Measurements from ENCODE around the gene LUC7L3.
"Not testable (repeated sequence)": the region's sequence is repeated elsewhere in the genome, so short reads cannot be mapped to it uniquely, and the experiment has no call there.

Gene LUC7L3

DNA sequence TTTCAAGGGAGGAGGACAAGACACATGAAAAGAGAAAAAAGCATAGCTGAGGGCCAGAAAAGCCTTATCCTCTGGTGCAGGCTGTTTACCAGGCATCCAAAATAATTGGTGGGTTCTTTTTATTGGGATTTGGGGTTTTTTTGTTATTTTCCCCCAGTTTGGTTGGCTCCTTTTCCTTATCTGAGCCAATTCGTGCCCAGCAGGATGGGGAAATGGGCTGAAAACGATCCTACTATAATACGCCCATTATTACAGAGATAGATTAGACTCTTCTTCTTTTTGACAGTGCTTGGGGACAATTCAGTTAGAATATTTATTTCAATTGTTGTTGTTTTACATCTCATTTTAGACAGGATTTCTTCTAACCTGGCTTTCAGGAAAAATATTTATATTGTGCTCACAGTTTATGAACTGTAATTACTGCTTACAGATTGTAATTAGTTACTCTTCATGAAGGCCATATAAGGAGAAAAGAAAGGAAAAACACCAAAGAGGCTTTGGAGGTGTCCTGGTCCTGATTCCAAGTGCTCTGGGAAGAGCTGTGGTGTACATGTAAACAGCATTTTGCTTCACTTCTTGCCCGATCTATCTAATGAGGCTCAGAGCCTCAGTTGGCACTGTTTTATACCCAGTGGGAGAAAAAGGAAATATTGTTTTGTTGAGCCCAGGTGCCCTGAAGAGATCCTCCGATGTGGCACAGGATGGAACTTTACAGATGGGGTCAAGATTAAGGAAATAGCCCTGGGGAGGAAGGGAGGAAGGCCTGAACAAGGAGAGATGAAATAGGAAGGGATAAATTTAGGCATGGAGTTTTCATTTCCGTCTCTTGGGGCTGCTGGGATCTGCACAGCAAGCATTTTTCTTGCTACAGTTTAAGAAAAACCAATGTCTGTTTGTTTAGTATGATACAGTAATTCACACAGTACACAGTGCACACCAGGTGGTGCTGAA, 11.1 kb upstream of the LUC7L3 start:
- peak overlapping the region; percentile 93 for H2AFZ ChIP-seq (ENCODE audit: low read depth, low read length)

GRCh38 chr17:50709053-50709452, 10.3 kb upstream of the LUC7L3 start:
- H3K27me3 ChIP-seq (ENCODE audit: insufficient read depth, low read length); H3K9me3 ChIP-seq (ENCODE audit: low read length); H3K36me3 ChIP-seq (ENCODE audit: insufficient read depth, low read length): not testable (repeated sequence)
- peaks cover 13% of the 10 kb centered on the region for H3K4me1 ChIP-seq (ENCODE audit: insufficient read depth, low read length)
- peak overlapping the region; percentile 96 for H3K4me3 ChIP-seq (ENCODE audit: low read length)
- peak overlapping the region; percentile 93 for H2AFZ ChIP-seq (ENCODE audit: low read depth, low read length)

More for the DNA sequence above, 11.1 kb upstream of the LUC7L3 start:
- Histone ChIP-seq H3K36me3 (ENCODE audit: insufficient read depth, low read length) (peaks cover 7% of the 10 kb centered on the region), H3K4me1 (ENCODE audit: insufficient read depth, low read length) (peaks cover 13% of the 10 kb centered on the region), H3K27me3 (ENCODE audit: insufficient read depth, low read length) (no peaks in the 10 kb centered on the region), H3K4me3 (ENCODE audit: low read length) (peak overlapping the region; percentile 96), H3K9me3 (ENCODE audit: low read length) (no peaks in the 10 kb centered on the region)

DNA sequence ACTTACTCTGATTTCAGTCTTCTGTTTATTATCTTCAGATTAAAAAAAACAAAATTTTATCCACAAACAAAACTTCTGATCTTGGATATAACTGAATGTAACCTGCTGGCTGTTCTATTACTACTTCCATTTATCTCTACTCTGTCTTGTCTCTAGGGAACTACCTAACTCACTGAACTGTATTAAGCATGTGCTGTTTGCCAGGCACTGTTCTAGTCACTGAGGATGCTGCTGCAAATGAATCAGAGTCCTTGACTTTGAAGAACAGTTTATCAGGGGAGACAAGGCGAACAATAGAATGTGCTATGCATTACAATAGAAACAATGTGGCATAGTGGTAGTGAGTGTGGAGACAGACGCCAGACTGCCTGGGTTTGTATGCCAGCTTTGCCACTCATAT, 9.4 kb upstream of the LUC7L3 start:
- peaks cover 13% of the 10 kb centered on the region for H3K4me1 ChIP-seq (ENCODE audit: insufficient read depth, low read length)
- H3K9me3 ChIP-seq (ENCODE audit: low read length) = no peaks in the 10 kb centered on the region
- no peak overlapping the region for H3K4me3 ChIP-seq (ENCODE audit: low read length)
- no peak overlapping the region for H2AFZ ChIP-seq (ENCODE audit: low read depth, low read length)
- H3K27me3 ChIP-seq (ENCODE audit: insufficient read depth, low read length) = no peaks in the 10 kb centered on the region
- no peaks in the 10 kb centered on the region for H3K36me3 ChIP-seq (ENCODE audit: insufficient read depth, low read length)

DNA sequence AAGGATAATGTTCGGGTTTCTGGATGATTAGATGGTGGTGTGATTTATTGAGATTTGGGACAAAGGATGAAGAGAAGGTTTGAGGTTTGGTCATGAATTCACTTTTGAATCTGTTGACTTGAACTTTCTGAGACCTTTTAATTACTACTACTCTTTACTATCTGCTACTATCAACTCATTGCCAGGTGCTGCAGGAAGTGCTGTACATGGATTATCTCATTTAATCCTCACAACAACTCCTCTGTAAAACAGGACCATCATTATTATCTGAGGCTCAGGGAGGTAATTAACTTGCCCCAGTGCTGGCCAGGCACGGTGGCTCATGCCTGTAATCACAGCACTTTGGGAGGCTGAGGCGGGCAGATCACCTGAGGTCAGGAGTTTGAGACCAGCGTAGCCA, 8.8 kb upstream of the LUC7L3 start:
- H3K36me3 ChIP-seq (ENCODE audit: insufficient read depth, low read length) = no peaks in the 10 kb centered on the region
- H2AFZ ChIP-seq (ENCODE audit: low read depth, low read length) = no peak overlapping the region
- H3K4me1 ChIP-seq (ENCODE audit: insufficient read depth, low read length) = peaks cover 13% of the 10 kb centered on the region
- H3K4me3 ChIP-seq (ENCODE audit: low read length) = no peak overlapping the region
- H3K27me3 ChIP-seq (ENCODE audit: insufficient read depth, low read length) = no peaks in the 10 kb centered on the region
- H3K9me3 ChIP-seq (ENCODE audit: low read length) = no peaks in the 10 kb centered on the region

- H3K9me3 ChIP-seq (ENCODE audit: low read length) = no peaks in the 10 kb centered on the region
- peaks cover 11% of the 10 kb centered on the region for H3K4me1 ChIP-seq (ENCODE audit: insufficient read depth, low read length)
- no peak overlapping the region for H3K4me3 ChIP-seq (ENCODE audit: low read length)
- no peaks in the 10 kb centered on the region for H3K27me3 ChIP-seq (ENCODE audit: insufficient read depth, low read length)
- no peaks in the 10 kb centered on the region for H3K36me3 ChIP-seq (ENCODE audit: insufficient read depth, low read length)
- no peak overlapping the region for H2AFZ ChIP-seq (ENCODE audit: low read depth, low read length)
Observed at GRCh38 chr17:50712641-50713040, 6.8 kb upstream of the LUC7L3 start.

DNA sequence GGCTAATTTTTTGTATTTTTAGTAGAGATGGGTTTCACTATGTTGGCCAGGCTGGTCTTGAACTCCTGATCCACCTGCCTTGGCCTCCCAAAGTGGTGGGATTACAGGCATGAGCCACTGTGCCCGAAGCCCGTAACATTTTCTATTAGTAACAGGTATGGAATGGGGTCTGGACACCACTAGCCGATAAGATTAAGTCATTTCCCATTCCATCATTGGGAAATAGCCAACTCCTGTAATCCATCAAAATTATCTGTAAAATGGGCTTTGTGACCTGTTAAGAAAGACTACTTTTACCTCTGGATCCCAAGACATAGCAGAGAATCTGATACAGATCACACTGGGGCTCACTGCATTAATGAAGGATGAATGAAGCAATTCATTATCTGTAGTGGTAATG, 3.9 kb upstream of the LUC7L3 start:
- Histone ChIP-seq H2AFZ (ENCODE audit: low read depth, low read length) (no peak overlapping the region), H3K4me1 (ENCODE audit: insufficient read depth, low read length) (peaks cover 2% of the 10 kb centered on the region)

GRCh38 chr17:50719924-50720794, 756 bp downstream of the LUC7L3 start:
- peaks cover 15% of the 10 kb centered on the region for H3K4me1 ChIP-seq (ENCODE audit: insufficient read depth, low read length)
- H3K36me3 ChIP-seq (ENCODE audit: insufficient read depth, low read length) = no peaks in the 10 kb centered on the region
- H3K27me3 ChIP-seq (ENCODE audit: insufficient read depth, low read length) = no peaks in the 10 kb centered on the region
- peak overlapping the region; percentile 68 for H2AFZ ChIP-seq (ENCODE audit: low read depth, low read length)
- H3K9me3 ChIP-seq (ENCODE audit: low read length) = no peaks in the 10 kb centered on the region
- H3K4me3 ChIP-seq (ENCODE audit: low read length) = peak overlapping the region; percentile 81

More for the DNA sequence above, 3.9 kb upstream of the LUC7L3 start:
- Histone ChIP-seq H3K27me3 (ENCODE audit: insufficient read depth, low read length) (no peaks in the 10 kb centered on the region), H3K9me3 (ENCODE audit: low read length) (no peaks in the 10 kb centered on the region), H3K36me3 (ENCODE audit: insufficient read depth, low read length) (no peaks in the 10 kb centered on the region), H3K4me3 (ENCODE audit: low read length) (no peak overlapping the region)

DNA sequence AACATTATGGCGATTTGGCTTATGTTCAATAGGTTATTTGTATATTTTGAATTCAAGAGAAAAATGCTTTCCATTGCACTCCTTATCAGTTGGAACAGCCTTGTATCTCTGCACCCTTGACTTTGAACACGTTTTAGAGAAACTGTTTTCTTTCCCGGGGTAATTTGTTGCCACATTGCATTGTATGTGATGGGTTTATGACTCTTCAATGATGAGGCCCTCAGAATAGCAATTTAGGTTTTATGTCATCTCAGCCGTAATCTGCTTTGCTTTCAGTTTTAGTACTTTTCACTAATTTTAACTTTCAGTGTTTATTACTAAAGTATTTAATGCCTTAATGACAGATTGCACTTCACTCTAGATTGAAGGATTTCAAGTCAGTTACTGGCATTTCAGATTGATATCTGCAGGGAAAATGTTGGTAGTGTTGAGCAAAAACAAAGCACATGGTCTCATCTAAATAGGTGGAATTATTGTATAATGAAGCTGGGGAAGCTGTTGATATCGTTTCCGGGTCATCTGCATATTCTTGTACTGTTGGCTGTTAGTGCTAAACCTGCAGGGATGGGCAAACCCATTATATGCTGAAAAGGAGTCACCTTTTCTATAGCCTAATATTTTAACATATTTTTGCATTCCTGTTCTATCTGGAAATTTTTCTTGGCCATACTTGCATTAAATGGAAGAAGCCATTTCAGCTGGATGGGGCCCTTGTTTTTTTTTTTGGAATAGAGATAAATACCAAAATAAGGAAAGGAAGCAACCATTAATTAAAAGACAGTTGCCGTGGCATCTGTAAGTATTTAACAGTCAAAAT, 2.0 kb downstream of the LUC7L3 start:
- Histone ChIP-seq H2AFZ (ENCODE audit: low read depth, low read length) (no peak overlapping the region), H3K4me1 (ENCODE audit: insufficient read depth, low read length) (peaks cover 15% of the 10 kb centered on the region), H3K4me3 (ENCODE audit: low read length) (peak overlapping the region; percentile 81), H3K27me3 (ENCODE audit: insufficient read depth, low read length) (no peaks in the 10 kb centered on the region), H3K36me3 (ENCODE audit: insufficient read depth, low read length) (no peaks in the 10 kb centered on the region), H3K9me3 (ENCODE audit: low read length) (no peaks in the 10 kb centered on the region)

DNA sequence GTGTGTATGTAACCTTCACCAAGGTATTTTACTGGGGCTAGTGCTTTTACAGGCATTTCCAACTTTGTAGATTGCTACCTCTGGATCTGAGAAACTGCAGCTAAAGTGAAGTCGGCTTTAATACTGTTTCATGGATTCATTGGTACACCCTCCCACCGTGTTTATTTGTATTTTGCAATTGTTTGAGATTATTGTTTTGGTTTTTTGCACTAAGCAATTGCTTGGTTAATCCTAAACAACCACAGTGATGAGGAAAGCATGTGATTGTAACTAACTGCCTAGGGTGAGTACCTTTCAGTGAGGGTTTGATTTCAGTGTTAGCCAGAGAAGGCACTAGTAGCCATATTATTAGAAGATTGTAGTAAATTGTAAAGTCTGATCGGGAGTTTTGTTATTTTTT, 3.3 kb downstream of the LUC7L3 start:
- no peak overlapping the region for H3K4me3 ChIP-seq (ENCODE audit: low read length)

DNA sequence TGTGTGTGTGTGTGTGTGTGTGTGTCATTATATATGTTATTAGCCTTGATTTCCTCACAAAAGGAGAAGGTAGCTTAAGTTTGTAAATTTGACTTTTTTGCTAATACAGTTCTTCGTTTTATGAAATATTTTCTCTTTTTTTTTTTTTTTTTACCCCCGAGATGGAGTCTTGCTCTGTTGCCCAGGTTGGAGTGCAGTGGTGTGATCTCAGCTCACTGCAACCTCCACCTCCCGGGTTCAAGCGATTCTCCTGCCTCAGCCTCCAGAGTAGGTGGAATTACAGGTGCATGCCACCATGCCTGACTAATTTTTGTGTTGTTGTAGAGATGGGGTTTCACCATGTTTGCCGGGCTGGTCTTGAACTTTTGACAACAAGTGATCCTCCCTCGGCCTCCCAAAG, 5.2 kb downstream of the LUC7L3 start:
- H3K36me3 ChIP-seq (ENCODE audit: insufficient read depth, low read length); H3K4me3 ChIP-seq (ENCODE audit: low read length); H3K27me3 ChIP-seq (ENCODE audit: insufficient read depth, low read length); H3K9me3 ChIP-seq (ENCODE audit: low read length); H2AFZ ChIP-seq (ENCODE audit: low read depth, low read length): not testable (repeated sequence)
- peaks cover 13% of the 10 kb centered on the region for H3K4me1 ChIP-seq (ENCODE audit: insufficient read depth, low read length)

More for the DNA sequence above, 3.3 kb downstream of the LUC7L3 start:
- Histone ChIP-seq H3K4me1 (ENCODE audit: insufficient read depth, low read length) (peaks cover 15% of the 10 kb centered on the region), H3K27me3 (ENCODE audit: insufficient read depth, low read length) (no peaks in the 10 kb centered on the region), H3K9me3 (ENCODE audit: low read length) (no peaks in the 10 kb centered on the region), H3K36me3 (ENCODE audit: insufficient read depth, low read length) (no peaks in the 10 kb centered on the region), H2AFZ (ENCODE audit: low read depth, low read length) (no peak overlapping the region)

DNA sequence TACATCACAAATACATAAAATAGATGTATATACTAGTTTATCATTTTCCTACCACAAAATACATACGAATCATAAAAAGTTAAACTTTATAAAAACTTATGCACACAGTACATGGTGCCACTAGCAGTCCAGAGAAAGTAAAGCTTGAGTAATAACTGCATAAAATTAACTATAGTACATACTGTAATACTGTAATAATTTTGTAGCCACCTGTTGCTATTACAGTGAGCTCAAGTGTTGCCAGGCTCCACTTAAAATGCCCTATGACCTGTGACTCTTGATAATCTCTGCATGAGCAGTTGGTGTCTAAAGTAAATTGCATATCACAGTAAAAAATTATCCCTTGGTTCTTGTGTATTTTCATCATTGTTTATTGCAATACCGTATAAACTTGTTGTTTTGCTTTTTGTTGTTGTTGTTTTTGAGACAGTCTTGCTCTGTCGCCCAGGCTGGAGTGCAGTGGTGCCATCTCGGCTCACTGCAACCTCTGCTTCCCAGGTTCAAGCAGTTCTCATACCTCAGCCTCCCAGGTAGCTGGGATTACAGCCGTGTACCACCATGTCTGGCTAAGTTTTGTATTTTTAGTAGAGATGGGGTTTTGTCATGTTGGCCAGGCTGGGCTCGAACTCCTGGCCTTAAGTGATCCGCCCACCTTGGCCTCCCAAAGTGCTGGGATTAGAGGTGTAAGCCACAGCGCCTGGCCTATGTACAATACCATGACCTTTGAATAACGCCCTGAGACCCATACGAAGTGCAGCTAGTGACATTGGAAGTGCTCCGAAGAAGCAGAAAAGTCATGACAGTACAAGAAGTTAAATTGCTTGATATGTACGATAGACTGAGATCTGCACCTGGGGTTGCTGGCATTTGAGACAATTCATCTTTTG, 6.6 kb downstream of the LUC7L3 start:
- Histone ChIP-seq H3K4me3 (ENCODE audit: low read length) (no peak overlapping the region), H3K27me3 (ENCODE audit: insufficient read depth, low read length) (no peaks in the 10 kb centered on the region), H2AFZ (ENCODE audit: low read depth, low read length) (no peak overlapping the region), H3K9me3 (ENCODE audit: low read length) (no peaks in the 10 kb centered on the region), H3K36me3 (ENCODE audit: insufficient read depth, low read length) (no peaks in the 10 kb centered on the region), H3K4me1 (ENCODE audit: insufficient read depth, low read length) (peaks cover 8% of the 10 kb centered on the region)

DNA sequence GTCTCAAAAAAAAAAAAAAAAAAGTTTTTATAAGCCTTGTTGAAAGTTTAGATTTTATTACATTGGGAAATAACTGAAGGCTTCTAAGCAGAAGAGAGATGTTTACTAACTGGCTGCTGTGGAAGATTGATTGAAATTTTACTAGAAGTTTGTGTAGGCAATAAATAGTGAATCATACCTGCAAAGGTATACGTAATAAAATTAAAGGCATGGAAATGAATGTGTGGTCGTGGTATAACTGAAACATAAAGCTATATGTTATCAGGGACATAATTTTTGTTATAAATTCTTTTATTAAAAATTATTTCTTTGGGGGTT, 8.7 kb downstream of the LUC7L3 start:
- Histone ChIP-seq H3K9me3 (ENCODE audit: low read length) (no peaks in the 10 kb centered on the region), H3K27me3 (ENCODE audit: insufficient read depth, low read length) (no peaks in the 10 kb centered on the region), H3K36me3 (ENCODE audit: insufficient read depth, low read length) (no peaks in the 10 kb centered on the region), H2AFZ (ENCODE audit: low read depth, low read length) (no peak overlapping the region), H3K4me1 (ENCODE audit: insufficient read depth, low read length) (no peaks in the 10 kb centered on the region), H3K4me3 (ENCODE audit: low read length) (no peak overlapping the region)

Data from neuron (in vitro differentiated cells).